ENCODE results near the gene C1orf21.

Gene C1orf21

DNA sequence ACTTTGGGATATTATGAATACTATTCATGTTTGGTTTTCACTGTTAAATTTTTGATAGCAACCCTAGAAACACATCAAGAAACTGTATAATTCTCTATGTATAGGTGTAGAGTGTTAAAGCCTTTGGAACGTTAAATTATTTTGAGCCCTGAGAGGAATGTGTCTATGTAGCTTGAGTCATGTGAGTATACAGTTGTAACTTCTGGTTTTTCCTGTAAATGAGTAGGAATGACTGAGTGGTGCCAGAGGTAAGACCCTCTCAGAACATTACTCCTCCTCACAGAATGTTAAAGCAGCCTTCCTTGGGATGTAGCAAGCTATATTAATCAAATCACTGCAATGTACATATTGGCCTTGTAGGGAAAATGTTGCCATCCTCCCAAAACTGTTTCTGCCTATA, 69.0 kb downstream of the C1orf21 start:
- DNase-seq, result no peak

DNA sequence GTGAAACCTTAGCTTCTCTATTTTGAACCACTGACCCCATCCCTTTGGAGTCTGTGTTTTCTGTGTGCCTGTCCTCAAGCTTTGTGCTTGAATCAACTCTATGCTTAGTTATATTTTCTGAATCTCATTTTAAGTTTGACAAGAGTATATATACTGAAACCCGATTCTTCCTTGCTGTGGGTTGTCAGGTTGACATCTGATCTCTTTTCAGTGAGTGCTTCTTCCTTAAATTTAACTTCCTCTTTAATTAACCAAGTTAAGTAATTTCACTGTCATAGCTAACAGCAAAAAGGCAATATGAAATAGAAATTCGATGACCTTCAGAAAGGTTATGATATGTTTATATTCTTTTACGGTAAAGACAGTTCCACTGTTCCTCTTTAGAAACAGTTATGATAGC, 69.4 kb downstream of the C1orf21 start:
- DNase-seq, result no peak

DNA sequence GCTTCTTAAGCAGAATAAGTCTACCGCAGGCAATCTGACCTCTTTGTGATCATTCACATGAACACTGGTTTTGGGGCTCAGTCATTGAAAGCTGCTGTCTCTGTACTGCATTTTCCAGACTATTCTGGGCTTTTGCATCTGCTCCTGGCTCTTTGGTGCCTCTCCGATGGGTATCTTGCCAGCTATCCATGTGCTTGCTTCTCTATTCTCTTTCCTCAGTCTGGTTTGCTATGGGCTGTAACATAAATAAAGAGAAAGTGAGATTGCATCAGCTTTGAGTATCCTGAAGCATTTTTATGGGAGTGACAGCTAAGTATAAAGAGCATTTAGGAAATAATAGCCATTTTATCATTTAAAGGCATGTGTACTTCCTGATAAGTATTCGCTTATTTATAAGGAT, 70.7 kb downstream of the C1orf21 start:
- no peak for DNase-seq

DNA sequence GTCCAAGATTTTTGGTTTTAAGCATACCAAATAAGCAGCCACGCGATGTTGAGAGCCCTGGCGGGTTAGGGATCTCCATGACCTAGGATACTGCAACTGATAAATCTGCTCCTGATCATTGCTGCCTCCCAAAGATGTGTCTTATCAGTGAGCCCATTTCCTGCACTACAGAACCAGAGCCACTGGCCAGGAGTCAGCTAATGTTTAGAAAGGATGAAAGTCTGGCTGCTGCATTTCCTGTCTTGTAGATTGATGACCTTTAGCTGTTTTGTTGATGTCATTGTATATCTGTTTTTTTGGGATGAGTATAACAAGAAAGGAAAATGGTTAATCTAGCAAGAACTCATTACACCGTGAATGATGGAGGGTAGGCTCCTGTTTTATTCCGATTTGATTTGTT, 74.5 kb downstream of the C1orf21 start:
- DNase-seq, result no peak

DNA sequence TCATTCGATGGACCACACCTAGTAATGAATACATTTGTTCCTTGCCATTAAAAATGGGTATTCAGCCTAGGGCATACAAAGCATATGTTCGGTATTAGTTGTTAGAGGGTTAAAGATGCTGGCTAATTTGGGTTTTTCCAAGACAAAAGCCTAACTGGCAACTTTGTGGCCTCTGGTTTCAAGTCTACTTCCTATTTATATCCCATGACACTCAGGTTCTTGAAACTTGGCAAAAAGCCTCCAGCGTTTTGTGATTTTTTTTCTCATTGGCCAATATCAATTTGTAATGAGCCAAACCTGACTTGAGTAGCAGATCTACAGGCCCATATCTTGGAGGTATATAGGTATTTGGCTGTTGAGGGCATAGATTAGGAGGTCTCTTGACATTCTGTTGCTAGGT, 75.3 kb downstream of the C1orf21 start:
- DNase-seq, result no peak

DNA sequence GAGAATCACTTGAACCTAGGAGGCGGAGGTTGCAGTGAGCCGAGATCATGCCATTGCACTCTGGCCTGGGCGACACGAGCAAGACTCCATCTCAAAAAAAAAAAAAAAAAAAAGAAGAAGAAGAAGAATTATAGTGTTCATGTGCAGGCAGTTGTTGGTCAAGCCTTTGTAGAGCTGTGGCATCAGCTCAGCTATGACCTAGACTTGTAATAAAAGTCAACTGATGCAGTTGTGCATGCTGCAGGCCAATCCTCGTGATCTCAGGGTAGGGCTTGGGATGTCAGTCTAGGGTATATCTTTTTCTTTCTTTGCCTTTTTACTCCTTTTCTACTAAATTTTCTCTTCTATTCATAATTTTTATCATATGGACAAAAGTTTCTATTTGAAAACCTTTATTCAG, 76.2 kb downstream of the C1orf21 start:
- no peak for DNase-seq

DNA sequence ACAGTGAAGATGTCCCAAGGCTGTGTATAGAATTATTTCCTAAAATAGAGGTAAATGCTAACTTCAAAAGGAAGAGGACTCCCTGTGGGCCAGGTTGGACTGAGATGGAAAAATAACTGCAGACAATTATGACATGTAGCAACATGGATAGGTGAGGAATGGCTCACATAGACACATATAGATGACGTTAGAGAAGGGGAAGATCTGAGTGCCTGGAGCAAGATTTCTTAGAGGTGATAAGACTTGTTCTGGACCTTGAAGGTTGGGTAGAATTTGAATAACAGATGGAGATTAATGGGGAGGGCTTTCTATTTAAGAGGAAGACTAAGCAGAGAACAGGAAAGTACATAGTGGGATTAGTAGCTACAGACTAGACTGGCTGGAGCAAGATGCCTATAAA, 76.9 kb downstream of the C1orf21 start:
- DNase-seq, result no peak

DNA sequence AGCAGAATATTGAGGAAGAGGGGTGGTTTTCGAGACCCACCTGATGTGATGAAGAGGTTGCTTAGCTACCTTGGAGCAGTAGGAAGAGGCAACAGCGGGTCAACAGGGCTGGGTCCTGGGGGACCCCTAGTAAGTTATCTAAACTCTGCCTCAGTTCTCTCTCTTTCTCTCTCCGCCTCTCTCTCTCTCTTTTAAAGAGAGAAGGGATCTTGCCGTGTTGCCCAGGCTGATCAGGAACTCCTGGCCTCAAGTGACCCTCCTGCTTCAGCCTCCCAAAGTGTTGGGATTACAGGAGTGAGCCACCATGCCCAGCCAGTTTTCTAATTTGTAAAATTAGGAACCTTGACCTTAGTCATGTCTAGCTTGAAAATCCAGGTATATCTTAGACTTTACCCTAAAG, 77.9 kb downstream of the C1orf21 start:
- DNase-seq, result no peak

DNA sequence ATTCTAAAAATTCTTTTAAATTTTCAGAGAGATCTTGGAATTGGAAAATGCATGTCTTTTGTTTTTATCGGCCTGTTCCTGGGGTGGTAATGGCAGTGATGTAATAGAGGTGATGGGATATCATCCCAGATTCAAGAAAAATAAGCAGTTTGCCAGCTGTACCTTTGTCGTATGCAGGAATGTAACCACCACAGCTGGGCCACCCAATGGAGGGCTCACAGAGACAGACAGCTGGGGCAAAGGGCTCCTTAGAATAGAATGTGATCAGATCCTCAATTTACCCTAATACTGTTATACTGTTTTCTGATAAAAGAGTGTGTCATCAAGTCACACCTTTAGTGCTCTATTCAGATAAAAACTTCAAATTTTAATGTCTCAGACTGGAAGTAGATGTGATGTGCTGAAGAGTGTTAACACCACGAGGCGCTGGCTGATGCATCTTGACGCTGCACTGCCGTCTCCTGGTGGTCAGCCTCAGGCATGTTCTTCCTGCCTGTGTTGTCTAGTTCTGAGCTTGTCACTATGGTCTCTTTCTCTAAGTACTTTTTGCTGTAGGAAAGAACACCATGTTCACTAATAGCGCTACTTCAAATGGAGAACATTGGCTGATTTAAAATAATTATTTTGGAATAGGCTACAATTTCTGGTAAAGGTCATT, 78.8 kb downstream of the C1orf21 start:
- no peak for DNase-seq

DNA sequence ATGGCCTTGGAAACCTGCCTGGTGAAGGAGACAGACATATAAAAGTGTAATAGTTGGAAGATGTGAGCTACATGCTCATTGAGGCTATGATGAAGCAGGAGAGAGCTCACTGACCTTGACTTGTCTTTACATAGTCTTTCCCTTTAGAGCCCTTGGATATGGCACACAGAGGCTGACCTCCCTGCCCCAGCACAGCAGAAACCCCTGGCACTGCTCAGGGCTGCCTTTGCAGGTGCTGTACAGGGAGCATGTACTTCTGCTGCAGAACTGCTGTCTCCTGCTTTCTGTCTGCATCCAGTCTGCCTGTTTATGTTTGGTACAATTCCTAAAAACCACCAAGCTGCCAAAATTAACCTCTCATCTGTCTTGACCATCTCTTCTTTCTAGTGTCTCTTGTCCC, 80.5 kb downstream of the C1orf21 start:
- no peak for DNase-seq

DNA sequence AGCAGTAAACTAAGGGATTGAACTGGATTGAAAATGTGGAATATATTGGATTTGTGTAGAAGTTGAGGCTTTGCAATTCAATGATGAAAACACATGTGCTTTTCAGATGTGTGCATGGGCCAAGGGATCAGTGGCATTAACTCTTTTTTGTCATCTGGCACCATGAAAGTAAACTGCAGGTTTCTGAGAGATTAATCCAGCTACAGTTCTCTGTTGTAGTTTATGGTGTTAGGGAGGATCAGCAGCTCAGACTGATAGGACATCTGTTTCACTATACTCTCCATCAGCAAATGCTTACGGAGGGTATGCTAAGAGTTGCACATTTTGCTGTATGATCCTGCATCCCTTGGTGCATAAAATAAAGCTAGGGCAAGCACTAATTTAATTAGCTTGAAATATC, 82.6 kb downstream of the C1orf21 start:
- DNase-seq, result no peak

DNA sequence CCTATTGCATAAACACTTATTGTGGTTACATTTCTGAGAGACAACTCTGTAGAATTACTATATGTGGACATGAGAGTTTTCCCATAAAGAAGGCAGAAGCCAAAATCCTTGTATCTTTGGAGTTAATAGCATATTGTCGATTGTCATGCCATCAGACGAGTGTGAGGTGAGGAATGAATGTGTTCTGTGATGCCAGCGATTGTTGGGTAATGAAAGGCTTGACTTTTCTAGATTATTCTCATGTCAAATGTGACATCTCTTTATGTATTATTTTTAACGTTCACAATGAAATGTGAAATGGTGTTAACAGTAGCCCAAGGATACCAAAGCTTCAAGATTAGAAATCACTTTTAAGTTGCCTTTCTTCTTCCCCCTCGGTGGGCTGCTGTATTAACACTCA, 84.9 kb downstream of the C1orf21 start:
- no peak for DNase-seq

DNA sequence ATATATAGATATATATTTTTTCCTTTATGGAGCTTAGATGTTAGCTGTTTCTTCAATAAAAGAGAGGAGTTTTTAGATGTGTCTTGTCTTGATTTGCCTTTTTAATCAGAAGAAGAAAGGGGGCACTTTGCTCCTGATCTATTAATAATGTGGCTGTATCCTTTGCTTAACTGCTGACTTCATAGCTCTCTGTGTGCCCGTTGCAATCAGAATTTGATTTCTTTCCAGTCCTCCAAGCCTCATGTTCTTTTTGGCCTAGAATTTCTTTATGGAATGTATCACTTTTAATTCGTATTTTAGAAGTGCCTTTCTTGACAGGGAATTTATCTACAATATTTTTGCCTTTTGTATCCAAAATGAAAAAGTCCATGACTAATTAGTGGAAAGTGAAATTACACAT, 85.3 kb downstream of the C1orf21 start:
- DNase-seq, result no peak

DNA sequence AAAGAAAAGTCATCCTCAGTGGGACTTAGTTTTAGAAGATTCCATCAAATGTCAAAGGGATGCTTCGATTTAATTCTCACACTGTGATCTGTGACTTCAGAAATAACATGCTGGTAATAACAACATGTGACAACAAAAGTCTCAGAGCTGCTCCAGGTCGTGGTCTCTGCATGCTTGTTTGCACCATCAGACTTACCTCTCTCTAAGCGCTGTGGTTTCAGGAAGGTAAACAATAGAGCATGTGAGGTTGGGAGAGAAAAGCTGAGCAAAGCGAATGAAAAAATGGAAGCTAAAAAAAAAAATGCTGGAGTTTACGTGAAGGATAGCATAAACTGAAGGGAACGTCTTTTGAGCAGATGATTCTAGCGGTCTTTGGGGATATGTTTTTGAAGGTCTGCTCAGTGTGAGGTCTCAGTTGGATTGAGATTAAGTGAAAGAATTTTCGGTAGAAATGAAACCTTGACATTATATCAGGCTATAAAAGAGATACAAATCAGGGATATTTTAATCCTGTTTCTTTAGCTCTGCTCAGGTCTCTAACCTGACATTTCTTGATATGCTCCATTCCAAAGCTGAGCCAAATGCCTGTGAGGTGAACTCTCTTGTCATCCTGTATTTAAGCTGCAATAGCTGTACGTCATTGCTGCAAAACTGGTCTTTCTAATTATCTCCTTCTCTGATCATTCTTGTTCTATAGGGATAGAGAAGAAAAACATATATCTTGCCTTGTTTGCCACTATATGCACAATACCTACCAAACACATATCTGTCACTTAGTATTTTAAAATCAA, 86.5 kb downstream of the C1orf21 start:
- no peak for DNase-seq

DNA sequence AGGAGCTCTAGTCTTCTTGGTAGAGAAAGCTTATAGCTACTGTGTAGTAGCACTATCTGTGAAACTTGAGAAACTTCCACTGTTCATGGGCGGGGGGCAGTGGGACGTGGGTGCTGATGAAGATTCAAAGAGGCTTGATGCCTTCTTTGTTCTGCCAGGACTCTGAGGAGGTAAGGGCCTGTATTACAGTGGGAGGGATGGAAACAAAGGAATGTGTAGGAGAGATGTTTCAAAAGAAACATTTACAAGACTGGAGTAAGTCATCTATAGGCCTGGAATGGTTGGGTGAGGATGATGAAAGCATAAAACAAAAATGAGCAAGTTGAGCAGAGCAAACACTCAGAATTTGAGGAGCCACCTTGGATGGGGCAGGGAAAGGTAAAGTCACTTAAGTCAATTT, 89.4 kb downstream of the C1orf21 start:
- DNase-seq, result no peak

DNA sequence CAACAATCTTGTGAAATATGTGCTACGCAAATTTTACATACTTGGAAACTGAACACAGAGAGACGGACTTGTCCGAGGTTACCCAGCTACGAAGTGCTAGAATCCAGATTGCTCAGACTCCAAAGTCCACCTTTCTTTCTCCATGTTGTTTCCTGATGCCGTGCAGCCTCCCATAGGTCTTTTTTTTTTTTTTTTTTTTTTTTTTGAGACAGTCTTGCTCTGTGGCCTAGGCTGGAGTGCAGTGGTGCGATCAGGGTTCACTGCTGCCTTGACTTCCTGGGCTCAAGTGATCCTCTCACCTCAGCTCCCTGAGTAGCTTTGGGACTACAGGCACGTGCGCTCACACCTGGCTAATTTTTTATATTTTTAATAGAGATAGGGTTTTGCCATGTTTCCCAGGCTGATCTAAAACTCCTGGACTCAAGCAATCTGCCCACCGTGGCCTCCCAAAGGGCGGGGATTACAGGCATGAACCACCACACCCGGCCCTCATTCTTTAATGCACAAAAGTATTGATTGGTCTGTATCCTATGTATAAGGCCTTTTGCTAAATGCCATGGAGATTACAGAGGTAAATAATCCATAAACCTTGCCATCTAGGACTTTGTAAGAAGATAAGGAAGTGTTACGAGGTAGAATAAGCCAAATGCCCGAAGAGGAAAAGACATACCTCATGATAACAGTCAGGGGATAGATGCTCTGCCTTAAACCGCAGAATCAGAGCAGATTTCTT, 92.8 kb downstream of the C1orf21 start:
- no peak for DNase-seq

DNA sequence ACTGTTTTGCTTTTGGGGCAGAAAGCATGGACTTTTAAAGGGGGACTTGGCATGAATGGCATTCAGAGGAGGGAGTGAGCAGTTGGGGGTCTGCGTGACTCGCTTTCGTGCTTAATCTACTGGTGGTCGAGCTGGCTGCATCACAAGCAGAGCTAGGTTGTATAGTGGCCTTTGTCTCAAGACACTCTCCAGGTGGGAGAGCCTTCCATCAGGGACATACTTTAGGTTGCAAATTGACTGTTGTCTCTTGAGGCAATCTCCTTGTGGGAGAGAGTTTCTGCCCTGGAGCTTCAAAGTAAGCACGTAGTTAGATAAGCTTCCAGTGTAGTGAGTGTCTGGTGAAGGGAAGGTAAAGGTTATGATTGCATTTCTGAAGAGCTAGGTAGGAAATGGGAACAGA, 93.9 kb downstream of the C1orf21 start:
- no peak for DNase-seq

DNA sequence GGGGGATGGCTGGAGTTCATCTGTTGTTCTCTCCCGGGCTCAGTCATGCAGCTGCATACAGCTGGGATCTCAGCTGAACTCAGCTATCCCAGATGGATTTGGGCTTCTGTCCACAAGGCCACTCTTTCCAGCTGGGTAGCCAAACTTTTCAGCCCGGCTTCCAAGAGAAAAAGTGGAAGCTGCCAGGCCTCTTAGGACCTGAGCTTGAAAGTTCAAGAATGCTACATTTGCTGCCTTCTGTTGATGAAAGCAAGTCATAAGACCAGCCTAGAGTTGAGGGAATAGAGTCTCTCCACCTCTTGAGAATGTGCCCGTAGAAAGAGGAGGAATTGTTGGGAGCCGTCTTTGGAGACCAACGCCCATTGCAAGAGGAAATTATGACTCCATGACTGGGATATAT, 95.3 kb downstream of the C1orf21 start:
- DNase-seq, result no peak

DNA sequence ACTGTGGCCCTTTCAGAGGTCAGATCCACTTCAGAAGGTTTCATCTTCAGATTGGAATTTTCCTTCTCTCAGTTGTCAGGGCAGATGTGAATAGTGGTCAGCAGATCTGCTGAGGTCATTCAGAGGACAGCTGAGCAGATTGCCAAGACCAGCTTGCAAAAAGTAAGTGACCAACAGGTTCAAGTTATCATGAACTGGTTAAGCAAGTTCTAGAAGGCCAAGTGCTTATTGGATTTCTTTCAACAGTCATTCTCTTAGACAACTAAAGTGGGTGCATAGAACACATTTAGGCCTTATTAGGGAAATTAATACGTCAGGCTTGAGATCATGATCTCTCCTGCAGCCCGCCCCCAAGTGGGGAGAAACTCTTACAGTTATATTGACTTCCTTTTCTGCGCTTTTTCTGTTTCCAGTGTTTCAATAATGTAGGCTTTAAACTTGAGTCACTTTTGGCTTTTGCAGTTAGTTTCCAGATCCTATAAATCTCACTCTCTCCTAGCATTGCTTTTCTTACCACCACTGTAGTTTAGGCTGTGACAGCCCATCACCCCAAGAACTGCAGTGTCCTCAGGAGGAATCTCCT, 96.4 kb downstream of the C1orf21 start:
- no peak for DNase-seq

DNA sequence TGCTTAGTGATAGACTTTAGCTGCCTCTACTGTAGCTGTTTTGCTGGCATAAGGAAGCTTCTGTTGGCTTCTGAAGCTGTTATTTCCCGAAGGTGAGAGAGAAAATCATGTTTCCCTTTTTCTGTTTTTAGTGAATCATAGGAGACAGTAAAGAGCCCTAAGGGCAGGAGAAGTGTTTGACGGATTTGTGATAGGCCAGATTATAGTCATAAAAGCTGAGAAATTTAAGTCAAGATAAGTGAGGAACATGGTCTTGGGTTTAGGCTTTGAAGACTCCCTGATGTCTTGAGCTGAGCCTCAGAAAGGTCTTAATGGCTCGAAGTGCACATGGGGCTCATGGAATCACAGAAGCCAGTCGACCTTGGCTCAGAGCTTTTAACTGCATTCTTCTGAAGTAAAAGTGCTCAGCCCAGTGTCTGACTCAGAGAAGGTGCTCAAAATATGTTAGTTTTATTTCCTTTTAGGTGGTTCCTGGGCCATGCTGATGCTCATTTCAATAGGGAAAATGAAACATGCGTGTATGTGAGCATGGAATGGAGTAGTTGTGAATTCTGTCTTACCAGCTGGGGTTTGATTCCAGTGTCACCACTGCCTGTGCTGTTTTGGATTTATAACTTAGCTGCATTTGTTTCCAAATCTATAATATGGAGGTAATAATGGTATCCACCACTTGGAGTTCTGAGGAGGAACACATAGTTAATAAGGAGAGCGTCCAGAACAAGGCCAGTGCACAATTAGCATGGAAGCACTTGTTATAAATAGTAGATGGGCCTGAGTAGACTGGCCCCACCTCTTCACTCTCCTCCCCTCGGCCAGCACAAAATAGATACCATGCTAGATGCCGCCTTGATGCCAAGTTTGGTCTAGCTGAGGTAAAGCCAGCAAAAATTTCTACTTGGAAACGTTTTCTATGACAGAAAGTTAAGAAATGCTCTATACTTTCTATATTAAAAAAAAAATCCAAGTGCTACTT, 99.2 kb downstream of the C1orf21 start:
- DNase-seq, result no peak

DNA sequence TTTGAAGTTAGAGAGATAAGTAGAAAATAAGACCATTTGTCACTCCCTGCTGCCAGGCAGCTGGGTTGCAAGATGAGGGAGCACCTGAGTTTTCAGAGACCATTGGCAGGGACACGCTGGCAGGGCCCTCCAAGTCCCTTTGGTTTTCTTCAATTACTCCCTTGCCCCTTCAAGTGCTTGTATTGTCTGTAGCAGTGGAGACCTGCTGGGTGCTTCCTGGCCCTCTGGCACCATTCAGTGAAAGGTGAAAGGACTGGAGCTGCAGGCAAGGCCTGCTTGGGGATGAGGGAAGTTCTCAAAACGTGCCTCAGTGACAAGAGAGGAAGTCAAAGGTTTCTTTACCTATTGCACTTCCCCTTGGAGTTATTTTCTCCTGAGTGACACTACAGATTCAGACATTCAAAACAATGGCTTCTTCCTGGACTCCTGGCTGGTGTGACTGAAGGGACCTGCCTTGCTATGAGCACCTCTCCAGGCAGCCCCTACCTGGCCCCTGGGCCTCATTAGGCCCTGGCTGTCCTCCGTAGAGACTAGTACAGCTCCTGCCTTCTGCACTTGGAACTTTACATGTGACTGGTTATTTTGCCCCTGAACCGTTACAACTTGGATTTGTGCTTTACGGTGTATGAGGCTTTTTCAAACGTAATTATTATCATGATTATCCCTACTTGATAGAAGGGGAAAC, 100.1 kb downstream of the C1orf21 start:
- no peak for DNase-seq
